ENCODE data around the gene WDR26.
"Not testable (repeated sequence)": the region's sequence is repeated elsewhere in the genome, so short reads cannot be mapped to it uniquely, and the experiment has no call there.

The WDR26 gene

GRCh38 chr1:224343679-224344078 lies 90.9 kb downstream of the WDR26 start:
- H3K9me3 ChIP-seq (ENCODE audit: control insufficient read depth in 1 of 2, low read length in 2 of 2): peaks cover 4 to 15% of the 10 kb centered on the region in 2 donors
- no peak overlapping the region for H3K4me3 ChIP-seq (ENCODE audit: low read depth in 1 of 2, low read length in 2 of 2)
- peaks cover 0 to 7% of the 10 kb centered on the region in 2 donors for H3K4me1 ChIP-seq (ENCODE audit: control insufficient read depth in 1 of 2, insufficient read depth in 2 of 2, low read length in 2 of 2)
- H3K36me3 ChIP-seq (ENCODE audit: control insufficient read depth in 1 of 2, insufficient read depth in 2 of 2, low read length in 2 of 2): no peaks in the 10 kb centered on the region
- no peak overlapping the region for H3K27ac ChIP-seq (ENCODE audit: low read length)
- no peaks in the 10 kb centered on the region for H3K27me3 ChIP-seq (ENCODE audit: low read depth, low read length)

DNA sequence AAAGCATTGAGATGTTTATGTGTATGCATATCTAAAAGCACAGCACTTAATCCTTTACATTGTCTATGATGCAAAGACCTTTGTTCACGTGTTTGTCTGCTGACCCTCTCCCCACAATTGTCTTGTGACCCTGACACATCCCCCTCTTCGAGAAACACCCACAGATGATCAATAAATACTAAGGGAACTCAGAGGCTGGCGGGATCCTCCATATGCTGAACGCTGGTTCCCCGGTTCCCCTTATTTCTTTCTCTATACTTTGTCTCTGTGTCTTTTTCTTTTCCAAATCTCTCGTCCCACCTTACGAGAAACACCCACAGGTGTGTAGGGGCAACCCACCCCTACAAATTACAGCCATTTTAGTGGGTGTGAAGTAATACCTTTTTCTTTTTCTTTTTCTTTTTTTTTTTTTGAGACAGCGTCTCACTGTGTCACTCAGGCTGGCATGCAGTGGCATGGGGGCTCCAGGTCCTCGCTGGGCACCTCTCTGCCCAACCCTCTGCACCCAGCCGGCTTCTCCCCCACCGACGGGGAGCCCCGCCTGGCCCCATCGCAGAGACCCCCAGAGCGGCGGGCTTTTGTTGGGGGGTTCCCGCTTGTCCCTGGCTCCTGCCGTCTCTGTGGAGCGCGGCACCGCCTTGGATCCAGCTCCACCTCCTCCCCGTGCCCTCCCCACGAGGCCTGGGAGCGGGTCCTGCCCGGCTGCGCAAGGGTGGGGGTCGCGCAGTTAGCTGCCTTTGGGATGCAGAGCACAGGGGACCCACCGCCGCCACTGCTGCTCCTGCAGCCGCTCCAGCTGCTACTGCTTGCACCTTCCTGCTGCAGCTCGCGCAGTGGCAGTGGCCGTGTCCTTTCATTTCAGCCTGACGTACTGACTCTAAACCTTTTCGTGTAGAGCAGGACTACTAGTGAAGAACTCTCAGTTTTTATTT lies 93.9 kb downstream of the WDR26 start:
- H3K27ac ChIP-seq (ENCODE audit: low read length): not testable (repeated sequence)

DNA sequence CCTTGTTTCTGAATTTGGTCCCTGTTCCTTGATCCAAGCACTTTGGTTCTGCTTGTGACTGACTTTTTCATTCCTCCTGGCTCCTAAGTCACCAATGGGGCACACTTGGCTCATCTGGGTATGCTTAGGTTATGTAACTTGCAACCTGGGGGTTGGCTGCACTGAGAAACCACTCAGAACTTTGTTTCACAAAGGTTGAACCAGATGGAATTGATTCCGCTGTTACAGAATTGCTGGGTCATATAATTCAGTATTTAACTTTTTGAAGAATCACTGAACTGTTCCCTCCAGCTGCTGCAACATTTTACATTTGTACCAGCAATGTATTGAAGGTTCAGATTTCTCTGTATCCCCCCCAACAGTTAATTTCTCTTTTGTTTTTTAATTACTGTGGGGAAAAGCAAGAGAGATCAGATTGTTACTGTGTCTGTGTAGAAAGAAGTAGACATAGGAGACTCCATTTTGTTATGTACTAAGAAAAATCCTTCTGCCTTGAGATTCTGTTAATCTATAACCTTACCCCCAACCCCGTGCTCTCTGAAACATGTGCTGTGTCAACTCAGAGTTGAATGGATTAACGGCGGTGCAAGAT lies 95.1 kb downstream of the WDR26 start:
- no peaks in the 10 kb centered on the region for H3K27me3 ChIP-seq (ENCODE audit: low read depth, low read length)
- peaks cover 4 to 15% of the 10 kb centered on the region in 2 donors for H3K9me3 ChIP-seq (ENCODE audit: control insufficient read depth in 1 of 2, low read length in 2 of 2)
- H3K27ac ChIP-seq (ENCODE audit: low read length): no peak overlapping the region
- no peaks in the 10 kb centered on the region for H3K36me3 ChIP-seq (ENCODE audit: control insufficient read depth in 1 of 2, insufficient read depth in 2 of 2, low read length in 2 of 2)
- peaks cover 0 to 7% of the 10 kb centered on the region in 2 donors for H3K4me1 ChIP-seq (ENCODE audit: control insufficient read depth in 1 of 2, insufficient read depth in 2 of 2, low read length in 2 of 2)
- H3K4me3 ChIP-seq (ENCODE audit: low read depth in 1 of 2, low read length in 2 of 2): no peak overlapping the region

More for the DNA sequence above, 93.9 kb downstream of the WDR26 start:
- H3K36me3 ChIP-seq (ENCODE audit: control insufficient read depth in 1 of 2, insufficient read depth in 2 of 2, low read length in 2 of 2); H3K4me1 ChIP-seq (ENCODE audit: control insufficient read depth in 1 of 2, insufficient read depth in 2 of 2, low read length in 2 of 2); H3K27me3 ChIP-seq (ENCODE audit: low read depth, low read length): not testable (repeated sequence)
- H3K9me3 ChIP-seq (ENCODE audit: control insufficient read depth in 1 of 2, low read length in 2 of 2): peaks cover 4 to 15% of the 10 kb centered on the region in 2 donors
- peak overlapping the region; percentile 30 to 66 for H3K4me3 ChIP-seq (ENCODE audit: low read depth in 1 of 2, low read length in 2 of 2)

DNA sequence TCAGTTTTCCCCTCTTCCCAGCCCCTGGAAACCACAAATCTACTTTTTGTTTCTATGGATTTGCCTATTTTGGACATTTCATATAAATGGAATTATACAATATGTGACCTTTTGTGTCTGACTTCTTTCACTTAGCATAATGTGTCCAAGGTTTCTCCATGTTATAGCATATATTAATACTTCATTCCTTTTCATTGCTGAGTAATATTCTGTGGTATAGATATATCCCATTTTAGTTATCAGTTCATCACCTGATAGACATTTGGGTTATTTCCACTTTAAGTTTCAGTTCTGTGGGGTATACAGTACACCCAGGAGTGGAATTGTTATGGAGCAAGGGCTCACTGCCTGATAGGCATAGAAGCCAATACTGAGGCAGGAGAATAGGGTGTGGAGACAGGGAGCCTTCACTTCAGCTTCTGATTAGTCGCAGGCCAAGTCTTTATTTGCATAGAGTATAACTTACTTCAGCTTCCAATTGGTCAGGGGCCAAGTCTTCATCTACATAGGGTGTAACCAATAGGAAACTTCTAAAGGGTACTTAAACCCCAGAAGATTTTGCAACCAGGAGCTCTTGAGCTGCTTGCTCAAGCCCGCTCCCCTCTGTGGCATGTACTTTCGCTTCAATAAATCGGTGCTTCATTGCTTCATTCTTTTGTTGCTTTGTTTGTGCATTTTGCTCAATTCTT lies 96.3 kb downstream of the WDR26 start:
- peaks cover 0 to 7% of the 10 kb centered on the region in 2 donors for H3K4me1 ChIP-seq (ENCODE audit: control insufficient read depth in 1 of 2, insufficient read depth in 2 of 2, low read length in 2 of 2)
- peaks cover 0 to 2% of the 10 kb centered on the region in 2 donors for H3K9me3 ChIP-seq (ENCODE audit: control insufficient read depth in 1 of 2, low read length in 2 of 2)
- no peak overlapping the region for H3K4me3 ChIP-seq (ENCODE audit: low read depth in 1 of 2, low read length in 2 of 2)
- H3K27ac ChIP-seq (ENCODE audit: low read length): no peak overlapping the region
- H3K27me3 ChIP-seq (ENCODE audit: low read depth, low read length): no peaks in the 10 kb centered on the region
- no peaks in the 10 kb centered on the region for H3K36me3 ChIP-seq (ENCODE audit: control insufficient read depth in 1 of 2, insufficient read depth in 2 of 2, low read length in 2 of 2)
